HepG2 (cell line): ENCODE measurements around the gene MX2.

Experiments
- SAFB2 ChIP-seq: sonication (generic); formaldehyde crosslinking; IDR thresholded peaks from 2 replicates; pipeline ENCODE4 v1.5.1; 2020; ENCODE audit warnings: missing genetic modification reagents, low read depth, mild to moderate bottlenecking, borderline replicate concordance
- TF ChIP-seq, protein P1 (sequence below): IDR thresholded peaks from 2 replicates; pipeline ENCODE4 v1.6.1; 2016; ENCODE audit warnings: low read depth

DNA sequence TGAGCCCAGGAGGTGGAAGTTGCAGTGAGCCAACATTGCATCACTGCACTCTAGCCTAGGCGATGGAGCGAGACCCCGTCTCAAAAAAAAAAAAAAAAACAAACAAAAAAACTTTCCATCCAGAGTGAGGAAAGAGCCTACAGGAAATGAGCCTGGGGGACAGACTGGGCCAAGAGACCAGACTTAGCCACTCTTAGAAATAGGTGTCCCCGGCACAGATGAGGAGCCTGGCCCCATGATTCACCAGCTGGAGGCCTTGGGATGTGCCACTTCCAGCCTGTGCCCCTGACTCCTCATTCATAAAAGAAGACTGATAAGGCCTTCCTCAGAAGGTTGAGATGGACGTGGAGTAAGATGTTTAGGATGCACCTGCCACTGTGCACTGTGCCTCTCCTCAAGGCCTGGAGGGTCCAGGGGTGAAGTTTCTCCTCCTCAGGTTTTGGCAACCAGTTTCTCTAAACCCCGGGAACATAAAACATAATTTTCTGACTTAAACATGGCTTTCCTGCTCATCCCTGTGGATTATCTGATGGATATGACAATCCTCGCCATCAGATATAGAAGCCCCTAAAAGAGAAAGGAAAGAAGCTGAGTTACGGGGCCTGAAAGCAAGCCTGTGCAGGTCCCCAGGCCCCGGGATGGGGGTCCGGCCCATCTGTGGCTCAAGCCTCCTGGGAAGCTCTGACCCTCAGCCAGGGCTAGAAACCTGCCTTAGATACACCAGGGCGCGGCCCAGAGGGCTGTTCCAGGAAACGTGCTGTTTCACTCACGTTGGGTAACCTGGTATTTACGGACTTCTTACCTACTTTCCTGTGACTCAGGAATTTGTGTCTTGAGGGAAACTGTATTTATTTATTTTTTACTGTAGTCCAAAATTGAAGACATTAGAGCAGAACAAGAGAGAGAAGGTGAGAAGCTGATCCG, 90.2 kb downstream of the MX2 start:
- no peak for TF ChIP-seq SAFB2 (CRISPR knock-in tag)
- TF ChIP-seq, protein P1, sequence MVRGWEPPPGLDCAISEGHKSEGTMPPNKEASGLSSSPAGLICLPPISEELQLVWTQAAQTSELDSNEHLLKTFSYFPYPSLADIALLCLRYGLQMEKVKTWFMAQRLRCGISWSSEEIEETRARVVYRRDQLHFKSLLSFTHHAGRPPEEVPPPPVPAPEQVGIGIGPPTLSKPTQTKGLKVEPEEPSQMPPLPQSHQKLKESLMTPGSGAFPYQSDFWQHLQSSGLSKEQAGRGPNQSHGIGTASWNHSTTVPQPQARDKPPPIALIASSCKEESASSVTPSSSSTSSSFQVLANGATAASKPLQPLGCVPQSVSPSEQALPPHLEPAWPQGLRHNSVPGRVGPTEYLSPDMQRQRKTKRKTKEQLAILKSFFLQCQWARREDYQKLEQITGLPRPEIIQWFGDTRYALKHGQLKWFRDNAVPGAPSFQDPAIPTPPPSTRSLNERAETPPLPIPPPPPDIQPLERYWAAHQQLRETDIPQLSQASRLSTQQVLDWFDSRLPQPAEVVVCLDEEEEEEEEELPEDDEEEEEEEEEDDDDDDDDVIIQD (CRISPR knock-in tag), result no peak
